HL-60 (cell line): ENCODE results near the gene ATP8B4.

Experiments
- CTCF ChIP-seq: IDR thresholded peaks from one replicate; pipeline ENCODE4 v1.5.1; 2011; ENCODE audit warnings: low read length, control low read depth, inconsistent platforms; ENCODE audit not compliant: insufficient read depth
- POLR2AphosphoS5 ChIP-seq: IDR thresholded peaks from 2 replicates; pipeline ENCODE4 v1.6.1; 2012; ENCODE audit warnings: low read depth

GRCh38 chr15:50146632-50147031 is 27.6 kb upstream of the ATP8B4 start:
- TF ChIP-seq POLR2AphosphoS5, result no peak
- TF ChIP-seq CTCF, result no peak
